Mesothelial cell of epicardium (in vitro differentiated cells): ENCODE results near the gene LRRC56. TPM values are rescaled to one million over a fixed set of nuclear protein-coding genes. Genes with fewer than 3 reads are reported as not detected.

Experiments used
- DNase-seq, 2 experiments: peaks; one replicate each; pipeline ENCODE4 v3.0.0; 2021; ENCODE audit warnings: low spot score in 2 of 2; ENCODE audit not compliant: unreplicated experiment in 2 of 2
- H3K27ac Mint-ChIP-seq: 2 replicates; pipeline ENCODE4 v1.8.0; 2021; ENCODE audit warnings: mixed read lengths
- H3K27me3 Mint-ChIP-seq: 2 replicates; pipeline ENCODE4 v1.8.0; 2021; ENCODE audit warnings: low read depth, mixed read lengths
- H3K36me3 Mint-ChIP-seq: 2 replicates; pipeline ENCODE4 v1.8.0; 2021; ENCODE audit warnings: mixed read lengths
- H3K4me1 Mint-ChIP-seq: 2 replicates; pipeline ENCODE4 v1.8.0; 2021; ENCODE audit warnings: mixed read lengths
- H3K4me3 Mint-ChIP-seq: 2 replicates; pipeline ENCODE4 v1.8.0; 2021; ENCODE audit warnings: mild to moderate bottlenecking, moderate library complexity, mixed read lengths
- H3K9me3 Mint-ChIP-seq: 2 replicates; pipeline ENCODE4 v1.8.0; 2021; ENCODE audit warnings: mixed read lengths
- CTCF ChIP-seq: fragments of 200-600 bp; sonication (generic); IDR thresholded peaks from one replicate; pipeline ENCODE4 v1.5.0; 2021; ENCODE audit warnings: antibody characterized with exemption; ENCODE audit not compliant: unreplicated experiment
- total RNA-seq: library from RNA; stranded (reverse); gene quantifications from 3 replicates; pipeline ENCODE4 v1.2.1, GENCODE V29; 2021

Gene LRRC56
- total RNA-seq, 1 donor from 2014 or later, result 3.0 TPM

DNA sequence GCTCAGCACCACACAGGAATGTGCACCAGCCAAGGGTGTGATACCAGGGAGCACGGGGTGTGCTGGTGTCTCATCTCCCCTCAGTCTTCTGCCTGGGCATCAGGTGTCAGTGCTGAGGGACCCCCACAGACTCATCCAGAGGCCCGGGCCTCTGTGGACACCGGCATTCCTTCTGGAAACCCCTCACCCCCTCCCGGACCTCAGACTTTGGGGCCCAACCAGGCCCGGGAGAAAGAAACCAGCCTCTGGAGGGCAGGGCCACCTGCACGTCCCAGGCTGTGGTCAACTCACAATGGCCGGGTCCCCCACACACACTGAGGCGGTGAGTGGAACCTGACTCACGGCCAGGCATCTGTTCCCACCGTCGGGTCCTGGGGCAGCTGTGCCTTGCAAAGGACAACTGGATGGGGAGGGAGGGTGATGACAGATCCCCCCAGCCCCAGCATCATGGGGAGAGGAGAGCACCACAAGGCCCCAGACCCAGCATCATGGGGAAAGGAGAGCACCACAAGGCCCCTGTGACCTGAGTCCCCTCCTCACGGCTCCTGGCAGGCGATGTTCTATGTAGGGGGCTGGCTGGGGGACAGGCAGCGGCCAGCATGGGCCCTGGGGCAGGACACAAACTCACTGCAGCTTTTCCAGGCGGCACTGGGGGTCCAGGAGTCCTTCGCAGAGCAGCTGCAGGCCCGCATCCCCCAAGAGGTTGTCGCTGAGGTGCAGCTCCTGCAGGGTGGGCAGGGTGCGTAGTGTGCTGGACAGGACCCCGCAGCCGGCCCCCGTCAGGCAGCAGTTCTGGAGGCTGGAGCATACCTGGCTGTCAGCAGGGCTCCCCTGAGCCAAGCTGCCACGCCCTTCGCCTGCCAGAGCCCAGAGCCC lies 37.9 kb upstream of the LRRC56 start:
- H3K4me3 Mint-ChIP-seq, result no peak overlapping the region
- no peak for DNase-seq
- H3K36me3 Mint-ChIP-seq, result peaks cover 32% of the 10 kb centered on the region
- no peaks in the 10 kb centered on the region for H3K4me1 Mint-ChIP-seq
- H3K9me3 Mint-ChIP-seq, result peaks cover 4% of the 10 kb centered on the region
- H3K27me3 Mint-ChIP-seq, result no peaks in the 10 kb centered on the region
- TF ChIP-seq CTCF, result no peak
- H3K27ac Mint-ChIP-seq, result no peak overlapping the region

- TF ChIP-seq CTCF, result no peak
- Mint-ChIP-seq H3K27ac (no peak overlapping the region), H3K27me3 (no peaks in the 10 kb centered on the region), H3K4me1 (peaks cover 13% of the 10 kb centered on the region), H3K36me3 (peaks cover 22% of the 10 kb centered on the region), H3K9me3 (peaks cover 4% of the 10 kb centered on the region), H3K4me3 (no peak overlapping the region)
- DNase-seq, result no peak
Measured at GRCh38 chr11:501001-501682, 36.2 kb upstream of the LRRC56 start.

- Mint-ChIP-seq H3K36me3 (peaks cover 22% of the 10 kb centered on the region), H3K4me3 (no peak overlapping the region), H3K4me1 (peaks cover 16% of the 10 kb centered on the region), H3K9me3 (peaks cover 4% of the 10 kb centered on the region), H3K27me3 (no peaks in the 10 kb centered on the region), H3K27ac (no peak overlapping the region)
- no peak for TF ChIP-seq CTCF
- no peak for DNase-seq
Measured at GRCh38 chr11:501683-502287, 35.5 kb upstream of the LRRC56 start.

DNA sequence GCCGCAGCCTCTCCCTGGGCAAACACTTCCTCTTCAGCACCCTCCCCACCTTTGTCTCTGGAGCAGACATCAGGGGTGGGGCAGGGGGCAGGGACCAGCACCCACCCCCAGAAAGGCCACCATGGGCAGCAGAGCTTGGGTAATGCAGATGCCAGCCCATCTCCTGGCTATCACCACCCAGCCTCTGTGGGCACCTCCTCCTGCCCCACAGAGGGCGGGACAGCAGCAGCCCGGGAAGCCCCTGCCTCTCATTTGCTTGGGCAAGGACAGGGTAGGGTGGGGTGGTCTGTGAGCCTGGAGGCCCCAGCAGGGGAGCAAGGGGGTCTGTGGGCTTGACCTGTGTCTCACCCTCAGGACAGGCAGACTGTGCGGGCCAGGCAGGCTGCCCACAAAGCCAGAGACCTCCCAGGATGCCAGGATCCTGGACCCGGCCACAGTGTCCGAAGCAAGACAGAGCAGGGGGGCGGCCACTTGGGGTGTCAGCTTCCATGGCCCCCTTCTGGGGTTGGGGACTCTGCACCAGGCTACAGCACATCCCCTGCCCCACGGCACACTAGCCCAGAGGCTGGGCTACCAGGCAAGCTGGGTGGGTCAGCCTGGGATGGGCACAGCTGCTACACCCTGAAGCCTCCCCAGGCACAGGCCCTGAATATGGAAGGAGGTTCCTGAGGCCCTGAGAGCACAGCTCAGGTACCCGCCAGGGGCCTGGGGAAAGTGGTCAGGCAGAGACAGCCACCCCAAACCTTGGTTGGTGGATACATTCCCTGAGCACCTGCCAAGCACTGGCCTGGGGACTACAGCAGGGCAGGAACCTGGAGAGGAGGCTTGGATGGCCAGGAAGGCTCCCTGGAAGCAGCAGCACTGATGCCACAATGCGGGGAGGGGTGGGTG lies 34.8 kb upstream of the LRRC56 start:
- Mint-ChIP-seq H3K36me3 (peaks cover 14% of the 10 kb centered on the region), H3K27me3 (no peaks in the 10 kb centered on the region), H3K9me3 (peaks cover 3% of the 10 kb centered on the region), H3K27ac (no peak overlapping the region), H3K4me3 (no peak overlapping the region), H3K4me1 (peaks cover 16% of the 10 kb centered on the region)
- TF ChIP-seq CTCF, result no peak
- no peak for DNase-seq
